HG02943 (cell line): ENCODE results near the gene DFFB.

Source experiments
- ATAC-seq: cut with Tn5 transposase; IDR thresholded peaks from one replicate; pipeline ENCODE4 v1.9.1; 2021; ENCODE audit warnings: mild to moderate bottlenecking, low read depth, moderate library complexity; ENCODE audit not compliant: unreplicated experiment

DFFB gene

DNA sequence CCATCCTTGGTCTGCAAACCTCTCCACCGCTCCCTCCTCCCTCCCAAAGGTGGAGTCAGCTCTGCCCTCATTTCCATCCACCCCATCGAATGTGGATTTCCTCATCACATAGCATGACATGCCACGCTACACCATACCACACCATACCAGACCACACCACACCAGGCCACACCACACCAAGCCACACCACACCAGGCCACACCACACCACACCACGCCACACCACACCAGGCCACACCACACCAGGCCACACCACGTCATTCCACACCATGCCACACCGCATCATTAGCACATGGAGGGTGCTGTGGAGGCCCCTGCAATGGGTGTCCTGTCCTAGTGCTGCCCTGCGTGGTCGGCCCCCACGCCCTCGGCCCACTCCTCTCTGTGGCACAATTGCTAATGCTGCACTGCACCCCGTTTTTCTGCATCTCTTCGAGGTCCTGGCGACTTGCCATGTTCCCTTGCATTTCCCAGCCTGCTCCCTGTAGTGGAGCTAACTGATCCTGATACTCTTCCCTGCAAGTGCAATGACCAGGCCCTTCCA lies 11.3 kb downstream of the DFFB start:
- no peak for ATAC-seq

DNA sequence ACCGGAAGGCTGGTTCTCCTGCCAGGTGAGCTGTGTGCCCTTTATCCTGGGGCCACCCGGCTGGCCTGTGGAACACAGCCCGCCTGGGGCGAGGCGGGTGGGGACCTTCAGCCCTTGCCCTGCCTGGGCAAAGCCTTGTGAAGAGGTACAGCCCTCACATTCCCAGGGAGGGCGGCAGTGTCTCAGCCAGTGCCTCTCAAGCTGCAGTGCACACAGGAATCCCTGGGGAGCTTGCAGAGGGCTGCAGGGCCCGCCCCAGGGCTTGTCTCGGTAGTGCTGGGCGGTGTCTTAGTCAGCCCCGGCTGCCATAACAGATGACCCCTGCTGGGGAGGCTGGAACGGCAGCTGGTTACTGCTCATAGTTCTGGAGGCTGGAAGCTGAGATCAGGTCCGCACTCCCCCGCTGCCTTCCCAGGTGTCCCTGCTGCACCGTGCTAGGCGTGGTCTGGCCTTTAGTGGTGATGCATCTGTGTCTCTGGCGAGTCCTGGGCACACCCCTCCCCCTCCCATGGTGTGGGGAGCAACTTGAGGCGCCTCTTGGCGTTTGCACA lies 12.6 kb downstream of the DFFB start:
- ATAC-seq: no peak

DNA sequence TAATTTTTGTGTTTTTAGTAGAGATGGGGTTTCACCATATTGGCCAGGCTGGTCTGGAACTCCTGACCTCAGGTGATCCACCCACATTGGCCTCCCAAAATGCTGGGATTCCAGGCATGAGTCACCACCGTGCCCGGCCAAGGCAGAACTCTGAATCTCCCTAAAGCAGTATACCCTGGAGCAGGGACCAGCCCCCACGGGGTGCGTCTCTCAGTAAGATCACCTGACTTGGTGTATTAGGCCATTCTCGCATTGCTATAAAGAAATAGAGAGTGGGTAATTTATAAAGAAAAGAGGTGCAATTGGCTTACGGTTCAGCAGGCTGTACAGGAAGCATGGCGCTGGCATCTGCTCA lies 14.2 kb downstream of the DFFB start:
- ATAC-seq: no peak

DNA sequence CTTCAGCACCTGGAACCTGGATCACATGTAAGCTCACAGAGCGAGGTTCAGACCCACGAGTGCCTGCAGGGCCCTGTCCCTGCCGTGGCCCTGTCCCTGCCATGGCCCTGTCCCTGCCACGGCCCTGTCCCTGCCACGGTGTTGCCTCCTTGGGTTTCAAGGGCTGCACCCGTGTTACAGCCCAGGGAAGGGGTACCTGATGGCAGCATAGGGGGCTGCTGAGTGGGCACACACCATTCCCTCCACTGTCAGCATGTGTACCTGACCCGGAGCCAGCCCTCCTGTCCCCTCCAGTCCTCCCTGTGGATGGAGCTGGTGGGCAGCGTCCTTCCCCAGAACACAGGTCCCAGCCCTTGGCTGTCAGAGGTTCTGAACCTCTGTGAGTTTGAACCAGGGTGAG lies 15.3 kb downstream of the DFFB start:
- no peak for ATAC-seq

DNA sequence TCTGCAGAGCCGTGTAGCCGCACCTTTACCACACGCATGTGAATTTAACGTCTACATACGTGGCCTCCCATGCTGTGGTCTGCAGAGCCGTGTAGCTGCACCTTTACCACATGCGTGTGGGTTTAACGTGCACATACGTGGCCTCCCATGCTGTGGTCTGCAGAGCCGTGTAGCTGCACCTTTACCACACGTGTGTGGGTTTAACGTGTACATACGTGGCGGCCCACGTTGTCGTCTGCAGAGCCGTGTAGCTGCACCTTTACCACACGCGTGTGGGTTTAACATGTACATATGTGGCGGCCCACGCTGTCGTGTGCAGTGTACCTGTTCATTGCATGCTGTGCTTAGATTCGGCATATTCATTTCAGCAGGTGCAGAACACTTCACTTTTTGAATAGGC lies 17.5 kb downstream of the DFFB start:
- no peak for ATAC-seq

DNA sequence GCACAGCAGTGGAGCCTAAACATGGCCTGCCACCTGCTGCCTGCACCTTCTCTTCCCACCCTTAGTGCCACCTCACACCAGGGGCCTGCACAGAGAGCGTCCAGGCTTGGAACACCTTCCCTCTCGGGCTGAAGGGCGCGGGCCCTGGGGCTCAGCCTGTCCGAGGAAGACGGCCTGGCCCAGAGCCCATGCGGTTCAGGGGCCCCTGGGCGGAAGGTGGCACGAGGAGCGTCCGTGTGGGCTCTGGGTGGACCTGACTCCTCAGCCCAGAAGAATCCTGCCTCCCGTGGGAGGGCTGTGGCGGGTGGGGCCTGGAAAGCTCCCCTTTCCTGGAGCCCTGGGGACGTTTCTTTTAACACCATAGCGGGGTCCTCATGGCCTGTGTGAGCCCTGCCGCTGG lies 19.4 kb downstream of the DFFB start:
- no peak for ATAC-seq

DNA sequence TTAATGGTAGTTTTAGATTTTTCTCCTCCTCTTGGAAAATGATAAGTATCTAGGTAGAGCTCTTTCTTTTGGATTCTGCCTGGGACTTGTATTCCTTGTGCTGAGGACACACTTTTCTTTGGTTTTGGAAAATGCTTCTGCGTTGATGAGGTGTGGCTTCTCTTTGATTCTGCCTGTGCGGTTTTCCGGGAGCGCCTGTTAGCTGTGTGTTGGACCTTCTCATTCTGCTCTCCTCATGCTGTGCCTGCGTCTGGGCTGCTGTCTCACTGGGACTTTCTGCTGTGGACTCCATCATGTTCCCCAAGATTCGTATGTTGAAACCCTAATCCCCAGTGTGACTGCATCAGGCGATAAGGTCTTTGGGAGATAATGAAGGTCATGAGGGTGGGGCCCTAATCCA lies 21.8 kb downstream of the DFFB start:
- no peak for ATAC-seq

DNA sequence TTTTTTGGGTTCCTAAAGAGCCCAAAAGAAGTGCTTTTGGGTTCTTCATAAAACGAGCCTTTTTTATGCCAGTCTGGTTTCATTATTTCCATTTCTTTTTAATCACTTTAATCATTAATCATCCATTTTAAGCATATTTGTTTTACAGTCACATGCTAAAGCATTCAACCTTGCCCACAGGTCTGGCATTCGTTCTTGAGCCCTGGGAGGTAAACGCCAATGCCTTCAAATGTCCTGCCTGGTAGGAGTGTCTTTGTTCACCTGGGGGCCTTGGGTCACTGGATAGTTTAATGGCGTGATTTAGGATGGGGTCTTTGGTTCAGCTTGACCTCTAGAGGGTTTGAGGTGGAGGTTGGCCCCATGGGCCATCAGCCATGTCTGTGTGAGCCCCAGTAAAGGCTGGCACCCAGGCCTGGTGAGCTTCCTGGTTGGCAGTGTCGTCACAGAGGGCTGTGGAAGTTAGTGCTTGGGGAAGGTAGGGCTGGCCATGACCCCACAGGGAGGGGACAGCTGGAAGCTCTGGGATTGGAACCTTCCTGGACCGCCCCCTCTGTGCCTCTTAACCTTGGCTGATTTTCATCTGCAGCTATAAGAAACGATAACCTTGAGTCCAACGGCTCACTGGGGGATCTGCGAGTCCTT lies 22.6 kb downstream of the DFFB start:
- ATAC-seq: no peak

DNA sequence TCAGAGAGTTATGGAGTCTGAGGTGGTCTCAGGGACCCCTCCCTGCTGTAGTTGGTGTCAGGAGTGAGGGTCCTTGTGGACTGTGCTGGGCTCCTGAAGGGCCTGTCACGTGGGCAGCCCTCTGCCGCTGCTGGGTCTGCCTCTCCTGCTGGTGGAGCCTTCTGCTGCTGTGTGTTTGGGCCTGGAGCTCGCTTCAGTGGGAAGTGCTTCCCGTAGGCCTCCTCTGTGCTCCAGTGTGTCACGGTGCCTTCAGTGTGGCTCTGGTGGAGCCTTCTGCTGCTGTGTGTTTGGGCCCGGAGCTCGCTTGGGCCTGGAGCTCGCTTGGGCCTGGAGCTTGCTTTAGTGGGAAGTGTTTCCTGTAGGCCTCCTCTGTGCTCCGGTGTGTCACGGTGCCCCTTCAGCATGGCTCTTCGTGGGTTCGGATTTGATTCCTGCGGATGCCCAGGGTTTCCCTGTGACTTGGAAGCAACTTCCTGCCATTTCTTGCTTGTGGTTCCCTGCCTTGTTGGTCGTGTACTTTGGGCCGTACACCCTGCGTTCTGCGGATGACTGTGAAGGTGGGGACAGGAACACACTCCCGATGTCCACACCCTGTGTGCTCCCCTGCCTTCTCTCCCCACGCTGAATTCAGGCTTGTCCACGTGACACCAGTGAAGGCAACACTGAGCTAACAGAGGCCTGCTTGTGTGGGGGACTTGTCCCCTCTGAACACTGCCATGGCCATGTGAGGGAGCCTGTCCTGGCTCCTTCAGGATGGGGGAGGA lies 23.3 kb downstream of the DFFB start:
- no peak for ATAC-seq

DNA sequence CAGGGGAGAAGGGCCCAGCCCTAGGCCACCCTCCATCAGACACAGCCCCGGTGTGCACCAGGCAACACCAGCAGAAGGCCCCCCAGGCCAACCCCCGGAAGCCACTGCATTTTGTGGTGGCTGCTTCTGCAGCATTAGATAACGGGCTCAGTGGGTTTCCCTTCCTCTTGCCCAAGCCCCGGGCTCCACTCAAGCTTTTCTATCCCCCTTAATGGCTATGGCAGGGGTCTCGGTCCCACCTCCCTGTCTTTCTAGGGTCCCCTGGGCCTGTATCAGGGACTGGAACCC lies 23.9 kb downstream of the DFFB start:
- no peak for ATAC-seq

DNA sequence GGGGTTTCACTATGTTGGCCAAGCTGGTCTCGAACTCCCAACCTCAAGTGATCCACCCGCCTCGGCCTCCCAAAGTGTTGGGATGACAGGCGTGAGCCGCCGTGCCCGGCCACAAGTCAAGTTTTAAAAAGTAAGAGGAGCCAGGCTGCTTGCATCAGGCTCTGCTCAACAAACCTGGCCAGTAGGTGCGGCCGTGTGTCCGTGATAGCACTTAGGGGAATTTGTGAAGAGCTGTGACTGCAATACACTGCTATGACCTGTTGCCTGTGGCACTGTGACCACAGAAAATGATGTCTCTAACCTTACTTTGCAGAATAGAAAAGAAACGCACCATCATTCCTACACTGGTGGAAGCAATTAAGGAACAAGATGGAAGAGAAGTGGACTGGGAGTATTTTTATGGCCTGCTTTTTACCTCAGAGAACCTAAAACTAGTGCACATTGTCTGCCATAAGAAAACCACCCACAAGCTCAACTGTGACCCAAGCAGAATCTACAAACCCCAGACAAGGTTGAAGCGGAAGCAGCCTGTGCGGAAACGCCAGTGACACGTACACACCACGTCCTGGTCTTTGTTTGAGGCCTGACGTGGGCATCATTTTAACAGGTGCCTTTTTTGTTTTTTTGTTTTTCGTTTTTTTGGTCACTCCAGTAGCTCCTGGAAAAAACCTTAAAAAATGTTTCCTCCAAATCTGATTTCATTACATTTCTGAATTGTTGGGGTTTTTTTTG lies 26.1 kb downstream of the DFFB start:
- no peak for ATAC-seq

DNA sequence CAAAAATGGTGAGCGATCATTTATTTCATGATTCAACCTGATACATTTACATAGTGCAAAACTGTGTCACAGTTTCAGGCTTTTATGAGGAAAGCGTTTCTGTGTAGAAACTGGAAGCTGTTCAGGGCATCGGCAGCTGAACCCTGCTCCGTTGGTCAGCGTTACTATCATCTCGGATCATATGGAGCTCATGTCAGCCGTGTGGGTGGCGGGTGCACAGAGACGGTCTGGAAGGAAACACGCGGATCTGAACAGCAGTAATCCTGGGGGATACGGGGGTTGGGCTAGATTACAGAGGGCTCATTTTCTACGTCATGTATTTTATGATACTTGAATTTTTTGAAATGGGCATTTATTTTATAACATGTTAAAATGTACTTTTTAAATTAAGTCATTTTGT lies 27.7 kb downstream of the DFFB start:
- no peak for ATAC-seq

DNA sequence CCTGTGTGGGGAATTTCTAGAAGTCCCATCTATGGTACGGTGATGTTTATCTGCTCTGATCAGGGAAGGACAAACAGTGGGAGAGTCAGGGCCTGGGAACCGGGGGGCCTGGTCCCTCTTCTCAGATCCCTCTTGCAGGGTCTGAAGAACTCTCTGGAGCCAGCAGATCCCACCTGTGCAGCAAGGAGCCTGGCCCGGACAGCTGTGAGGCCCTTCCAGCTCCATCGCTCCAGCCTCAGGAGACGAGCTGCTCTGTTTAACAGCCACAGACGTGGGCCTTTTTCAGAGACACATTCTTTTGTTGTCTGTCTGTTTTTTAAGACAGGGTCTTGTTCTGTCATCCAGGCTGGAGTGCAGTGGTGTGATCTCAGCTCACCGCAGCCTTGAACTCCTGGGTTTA lies 28.3 kb downstream of the DFFB start:
- no peak for ATAC-seq

DNA sequence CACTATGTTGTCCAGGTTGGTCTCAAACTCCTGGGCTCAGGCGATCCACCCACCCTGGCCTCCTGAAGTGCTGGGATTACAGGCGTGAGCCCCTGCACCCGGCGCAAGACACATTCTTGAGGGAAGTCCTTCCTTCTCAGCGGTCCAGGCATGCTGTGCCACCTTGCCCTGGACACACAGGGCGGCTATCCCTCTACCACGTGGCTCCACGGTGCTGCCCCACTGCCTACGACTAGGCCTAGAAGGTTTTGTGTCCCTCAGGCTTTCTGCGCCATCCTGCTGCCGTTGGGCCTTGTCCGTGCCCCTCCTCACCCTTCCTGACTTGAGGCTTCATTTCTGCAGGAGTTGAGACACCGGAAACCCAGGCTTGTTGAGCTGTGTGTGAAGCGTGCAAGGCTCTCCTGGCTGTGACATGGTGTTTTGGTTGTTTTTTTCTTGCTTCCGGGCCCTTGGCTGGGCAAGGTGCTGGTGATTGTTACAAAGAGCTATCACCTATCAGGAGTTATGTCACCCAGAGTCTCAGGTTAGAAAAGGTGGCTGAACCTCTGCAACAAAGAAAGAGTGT lies 28.9 kb downstream of the DFFB start:
- no peak for ATAC-seq

DNA sequence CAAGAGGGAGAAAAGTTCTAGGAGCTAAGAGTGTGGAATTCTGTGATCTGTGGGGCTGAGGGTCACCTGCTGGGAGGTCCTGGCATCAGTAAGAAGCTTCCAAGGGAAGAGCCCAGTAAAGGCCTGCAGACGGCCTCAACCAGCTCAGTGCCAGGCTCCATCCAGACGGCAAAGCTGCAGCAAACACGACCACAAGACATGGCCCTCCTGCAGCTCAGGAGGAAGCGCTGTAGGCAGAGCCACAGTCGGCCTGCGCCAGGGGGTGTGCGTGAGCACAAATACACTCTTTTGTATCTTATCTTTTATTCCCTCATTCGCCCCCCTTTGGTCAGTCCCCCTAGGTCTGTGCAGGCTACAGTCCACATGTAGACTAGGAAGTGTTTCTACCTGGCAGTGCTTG lies 29.4 kb downstream of the DFFB start:
- ATAC-seq: no peak

DNA sequence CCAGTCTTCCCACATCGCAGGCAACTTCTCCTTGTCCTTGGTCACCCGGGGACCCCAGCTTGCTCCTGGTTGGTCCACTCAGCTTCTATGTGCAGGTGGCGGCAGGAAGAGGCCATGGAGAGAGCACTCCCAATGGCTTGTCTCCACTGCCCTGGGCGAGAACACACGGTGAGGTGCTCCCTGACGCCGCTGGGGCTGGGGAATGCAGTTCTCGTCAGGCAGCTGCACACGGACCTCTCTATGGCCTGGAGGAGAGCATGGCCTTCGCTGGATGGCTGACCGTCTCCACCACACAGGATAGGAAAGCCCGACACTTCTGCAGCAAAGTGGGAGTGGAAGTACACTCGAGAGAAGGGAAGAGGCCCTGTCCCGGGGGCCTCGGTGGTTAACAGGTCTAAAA lies 31.0 kb downstream of the DFFB start:
- ATAC-seq: no peak

DNA sequence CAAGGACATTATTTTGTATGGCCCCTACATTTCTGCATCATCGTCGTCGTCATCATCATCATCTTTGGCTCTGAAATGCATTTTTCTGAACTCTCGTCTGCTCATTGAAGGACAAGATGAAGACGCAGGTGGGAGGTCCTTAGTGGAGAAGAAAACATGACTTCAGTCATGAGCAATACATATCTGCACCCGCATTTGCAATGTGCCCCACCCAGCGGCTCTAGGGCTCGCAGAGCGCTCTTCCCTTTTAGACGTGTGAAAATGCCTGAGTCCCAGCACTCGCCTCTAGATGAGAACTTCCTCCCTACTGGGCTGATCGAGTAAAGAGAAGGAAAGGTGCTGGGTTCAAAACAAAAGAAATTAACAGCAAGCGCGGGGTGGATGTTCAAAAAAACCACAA lies 32.7 kb downstream of the DFFB start:
- no peak for ATAC-seq

DNA sequence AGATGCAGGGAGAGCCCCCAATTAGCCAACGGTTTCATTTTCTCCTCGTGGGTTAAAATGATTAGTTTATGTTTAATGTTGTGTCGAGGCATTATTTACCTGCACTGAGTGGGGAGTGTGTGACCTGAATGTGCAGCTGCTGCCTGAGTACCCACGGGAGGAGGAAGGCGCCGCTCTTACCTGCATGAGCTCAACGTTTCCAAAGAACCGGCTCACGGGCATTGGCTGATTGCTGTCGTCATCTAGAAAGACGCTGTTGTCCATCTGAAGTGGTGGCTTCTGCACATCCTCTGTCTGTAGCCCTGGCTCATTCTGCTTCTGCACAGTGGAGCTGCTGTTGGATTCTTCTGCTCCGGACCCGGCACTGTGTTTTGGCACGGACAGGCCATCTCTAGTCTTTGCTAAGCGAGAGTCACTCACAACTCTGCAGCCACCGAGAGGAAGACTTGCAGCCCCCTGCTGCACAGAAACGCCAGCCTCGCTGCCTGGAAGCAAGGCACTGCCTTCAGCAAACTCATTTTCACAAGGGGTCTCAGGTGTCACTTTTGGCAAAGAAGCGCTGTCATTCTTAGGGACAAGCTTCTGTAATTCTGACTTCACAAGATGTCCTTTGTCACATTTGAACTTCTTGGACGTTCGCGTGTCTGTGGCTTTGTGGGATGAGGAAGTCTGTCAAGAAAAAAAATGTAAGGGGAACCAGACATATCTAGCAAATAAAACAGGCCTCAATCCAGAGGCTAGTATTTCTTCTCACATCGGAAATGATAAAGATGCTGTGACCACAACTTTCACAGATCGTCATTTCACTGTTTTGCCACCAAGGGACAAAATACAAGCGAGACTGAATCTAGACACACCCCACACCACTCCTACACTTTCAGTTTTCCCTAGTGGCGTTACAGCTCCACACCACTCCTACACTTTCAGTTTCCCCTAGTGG lies 33.4 kb downstream of the DFFB start:
- ATAC-seq: no peak

DNA sequence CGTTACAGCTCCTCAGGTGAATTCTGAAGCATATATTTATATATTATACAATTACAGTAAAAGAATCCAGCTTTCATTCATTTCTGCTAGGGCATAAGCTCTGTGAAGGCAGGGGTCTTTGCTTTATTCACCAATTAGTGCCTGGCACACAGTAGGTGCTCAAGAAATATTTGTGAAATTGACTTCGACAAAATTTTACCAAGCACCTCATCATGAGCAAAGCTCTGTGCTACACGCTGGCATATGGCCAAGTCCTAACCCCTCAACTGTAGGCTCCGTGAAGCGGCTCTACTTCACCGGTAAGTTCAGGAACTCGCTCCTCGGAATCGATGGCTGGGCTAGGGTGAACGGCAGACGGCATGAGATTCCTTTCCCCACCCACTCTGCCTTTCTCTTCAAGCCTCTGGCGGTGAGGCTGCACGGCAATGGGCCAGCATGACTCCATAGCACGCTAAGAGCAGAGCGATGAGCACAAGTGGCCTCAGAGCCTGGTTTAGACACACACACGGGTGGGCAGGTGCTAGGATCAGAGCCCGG lies 34.1 kb downstream of the DFFB start:
- ATAC-seq: no peak

DNA sequence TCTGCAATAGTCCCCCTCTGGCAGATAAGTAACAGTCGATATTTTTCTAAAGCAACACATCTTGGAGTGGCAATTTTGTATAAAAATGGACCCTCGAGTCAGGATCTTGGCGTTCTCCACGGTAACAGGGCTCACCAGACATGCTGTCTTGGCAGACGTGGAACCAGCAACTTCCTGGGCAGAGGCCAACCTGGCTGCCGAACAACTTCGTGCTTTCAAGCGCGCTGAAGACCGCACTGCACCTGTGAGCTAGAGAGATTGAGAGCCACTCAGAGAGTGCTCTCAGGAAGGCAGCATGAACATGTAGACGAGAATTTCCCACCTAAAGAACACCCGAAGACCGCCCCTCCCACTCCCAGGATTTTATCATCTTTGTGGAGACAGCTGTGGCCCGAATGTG lies 35.5 kb downstream of the DFFB start:
- no peak for ATAC-seq
